Non-pigmented ciliary epithelial cell (primary cell): ENCODE measurements around the gene MINDY4.

ENCODE experiments used
- DNase-seq: peaks from one replicate; pipeline ENCODE4 v3.0.0-alpha.2; 2010; ENCODE audit warnings: low read depth

Gene MINDY4

DNA sequence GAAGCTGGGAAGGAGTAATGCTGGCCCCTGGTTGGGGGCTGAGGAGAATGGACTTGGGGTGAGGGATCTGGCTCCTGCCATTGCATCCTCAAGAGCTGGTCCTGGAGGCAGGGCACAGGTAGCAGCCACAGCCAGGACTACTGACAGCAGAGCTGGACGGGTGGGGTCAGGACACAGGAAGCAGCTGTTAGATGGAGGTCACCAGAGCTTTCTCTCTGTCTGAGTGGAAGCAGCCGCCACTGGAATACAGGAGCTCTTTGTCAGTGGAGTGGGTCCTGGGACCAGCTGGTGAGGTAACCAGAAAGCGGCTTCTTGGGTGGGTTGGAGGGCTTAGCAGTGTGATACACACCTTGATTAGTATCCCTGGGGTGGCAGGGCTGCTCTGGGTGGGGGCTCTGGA is 82.4 kb downstream of the MINDY4 start:
- no peak for DNase-seq

DNA sequence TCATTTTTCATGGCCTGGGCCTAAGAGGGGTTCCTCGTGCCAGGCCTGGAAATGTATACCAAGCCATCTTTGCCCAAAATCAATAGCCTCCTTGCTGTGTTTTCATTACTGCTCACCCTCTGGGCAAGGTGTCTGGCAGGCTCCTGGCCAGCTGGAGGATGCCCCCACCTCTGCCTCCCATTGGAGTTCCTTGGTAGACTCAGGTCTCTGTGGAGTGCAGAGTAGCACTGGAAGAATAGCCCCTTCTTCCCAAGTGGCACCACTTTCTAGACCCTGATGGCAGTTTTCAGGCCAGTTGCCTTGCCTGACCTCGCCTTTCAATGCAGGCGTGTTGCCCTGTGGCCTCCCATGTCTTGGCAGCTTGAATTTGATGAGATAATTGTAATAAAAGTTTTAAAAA is 84.7 kb downstream of the MINDY4 start:
- no peak for DNase-seq

DNA sequence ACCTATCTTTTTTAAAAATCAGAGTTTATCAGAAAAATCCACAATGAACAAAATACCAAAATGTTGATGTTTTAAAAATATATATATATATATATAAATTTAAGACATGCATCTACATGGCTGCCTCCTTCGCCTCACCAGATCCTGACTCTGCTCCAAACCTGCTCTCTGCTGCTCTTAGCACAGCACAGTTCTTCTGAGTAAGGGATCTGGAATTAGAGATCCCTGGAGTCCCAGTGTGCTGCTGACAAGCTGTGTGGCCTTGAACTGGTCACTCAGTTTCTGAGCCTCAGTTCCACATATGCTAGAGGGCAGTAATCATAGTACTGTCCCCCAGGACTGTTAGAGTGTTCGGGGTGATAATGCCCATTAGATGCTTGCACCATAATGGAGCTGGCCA is 87.4 kb downstream of the MINDY4 start:
- no peak for DNase-seq

DNA sequence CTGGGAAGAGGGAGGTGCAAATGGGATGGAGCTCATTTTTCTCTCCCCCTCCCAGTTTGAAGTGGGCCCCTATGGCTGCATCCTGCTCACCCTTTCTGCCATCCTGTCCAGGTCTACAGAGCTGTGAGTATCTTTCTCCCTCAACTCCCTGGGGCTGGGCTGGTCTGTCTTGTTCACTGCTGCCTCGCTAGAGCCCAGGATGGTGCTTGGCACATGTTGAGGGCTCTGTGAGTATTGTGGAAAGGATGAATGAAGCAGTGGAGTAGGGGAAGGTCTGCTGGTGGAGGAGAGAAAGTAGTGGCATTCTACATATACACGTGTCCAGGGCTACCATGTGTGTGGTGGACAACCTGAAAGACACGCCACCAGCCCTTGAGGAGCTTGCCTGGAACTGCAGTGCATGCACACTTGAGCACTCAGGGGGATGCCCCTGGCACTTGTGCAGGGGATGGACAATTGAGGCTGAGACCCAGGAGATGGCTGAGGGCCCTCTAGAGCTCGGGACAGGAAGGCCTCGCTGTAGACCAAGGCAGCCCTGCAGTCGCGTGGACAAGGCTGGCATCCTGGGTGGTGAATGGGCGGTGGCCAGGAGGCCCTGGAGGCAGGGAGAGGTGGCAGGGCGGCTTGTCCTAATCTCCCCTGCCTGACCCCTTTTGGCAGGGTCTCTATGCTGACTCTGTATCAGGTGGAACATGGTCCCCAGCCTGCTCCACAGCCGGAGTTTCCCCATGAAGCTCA is 88.2 kb downstream of the MINDY4 start:
- DNase-seq: no peak

GRCh38 chr7:30859940-30860496 is 88.8 kb downstream of the MINDY4 start:
- no peak for DNase-seq

- DNase-seq: no peak
Observed at GRCh38 chr7:30861612-30862011, 90.4 kb downstream of the MINDY4 start.

GRCh38 chr7:30862995-30863705 is 91.9 kb downstream of the MINDY4 start:
- no peak for DNase-seq

DNA sequence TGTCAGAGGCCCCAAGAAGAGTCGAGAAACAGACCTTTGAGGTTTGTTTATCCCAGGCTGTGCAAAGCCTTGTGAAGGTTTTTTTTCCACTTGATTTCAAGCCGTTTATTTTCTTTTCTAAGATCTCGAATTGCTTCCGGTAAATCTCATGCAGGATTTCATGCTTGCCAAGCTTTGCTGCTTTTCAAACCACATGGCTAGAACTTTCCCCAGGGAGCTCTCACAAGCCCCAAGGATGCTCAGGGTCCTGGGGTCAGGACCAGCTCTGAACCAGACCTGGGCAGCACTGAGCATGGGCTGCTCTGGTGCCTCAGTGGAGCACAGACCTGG is 92.5 kb downstream of the MINDY4 start:
- no peak for DNase-seq

DNA sequence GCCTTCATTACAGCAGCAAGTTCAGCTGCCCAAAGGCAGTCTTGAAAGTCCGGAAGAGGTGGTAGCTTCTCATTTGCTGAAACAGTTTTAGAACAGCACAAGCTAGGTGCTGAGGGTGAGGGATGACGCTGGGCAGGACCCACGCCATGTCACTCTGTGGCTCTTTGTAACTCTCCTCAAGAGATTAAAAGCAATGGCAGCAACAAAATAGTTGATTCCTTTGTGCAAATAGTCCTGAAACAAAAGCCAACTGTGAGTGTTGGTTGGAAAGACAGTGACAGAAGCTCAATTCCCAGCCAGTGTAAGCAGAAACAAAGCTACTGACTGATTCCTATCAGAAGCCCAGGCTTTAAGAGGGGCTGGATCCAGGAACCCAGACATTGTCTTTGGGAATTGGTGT is 92.9 kb downstream of the MINDY4 start:
- DNase-seq: no peak

- DNase-seq: no peak
Observed at GRCh38 chr7:30865076-30865475, 93.9 kb downstream of the MINDY4 start.

DNA sequence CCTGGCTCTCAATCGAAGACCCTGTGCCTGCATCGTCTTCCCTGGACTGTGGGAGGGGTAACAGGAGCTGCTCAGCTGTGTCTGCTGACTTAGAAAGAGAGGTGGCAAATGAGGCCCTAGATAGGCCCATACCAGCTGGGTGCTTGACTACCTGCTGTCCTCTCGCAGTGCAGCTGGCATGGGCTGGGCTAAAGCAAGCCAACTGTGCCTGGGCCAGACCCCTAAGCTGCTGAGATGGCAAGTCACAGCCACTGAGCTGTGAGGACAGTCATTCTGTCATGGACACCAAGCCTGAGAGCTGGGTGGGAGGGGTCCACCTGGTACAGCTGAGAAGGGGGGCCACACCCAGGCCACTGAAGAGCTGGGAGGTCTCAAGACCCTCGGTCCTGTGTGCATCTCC is 94.6 kb downstream of the MINDY4 start:
- no peak for DNase-seq

DNA sequence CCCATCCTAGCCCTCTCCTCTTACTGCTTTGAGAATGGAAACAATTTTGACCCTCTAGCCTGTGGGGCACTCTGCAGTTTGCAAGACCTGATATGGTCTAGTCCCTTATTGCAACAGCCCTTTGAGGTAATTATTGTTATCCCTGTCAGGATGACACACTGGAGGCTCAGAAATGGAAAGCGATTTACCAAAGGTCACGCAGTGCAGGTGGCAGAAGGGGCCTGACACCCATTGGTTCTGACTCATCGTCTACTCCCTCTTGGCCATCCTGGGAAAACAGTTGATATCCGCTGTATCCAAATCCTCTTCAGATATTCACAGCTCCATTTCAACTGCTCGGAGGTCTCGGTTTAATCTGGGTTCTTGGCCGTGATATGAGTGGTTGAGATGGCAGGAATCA is 95.7 kb downstream of the MINDY4 start:
- DNase-seq: no peak

- no peak for DNase-seq
Observed at GRCh38 chr7:30867483-30867882, 96.3 kb downstream of the MINDY4 start.

- no peak for DNase-seq
Observed at GRCh38 chr7:30869794-30870611, 98.8 kb downstream of the MINDY4 start.

- no peak for DNase-seq
Observed at GRCh38 chr7:30870821-30871518, 99.8 kb downstream of the MINDY4 start.

GRCh38 chr7:30871655-30872054 is 100.4 kb downstream of the MINDY4 start:
- no peak for DNase-seq

- no peak for DNase-seq
Observed at GRCh38 chr7:30873207-30873606, 102.0 kb downstream of the MINDY4 start.

DNA sequence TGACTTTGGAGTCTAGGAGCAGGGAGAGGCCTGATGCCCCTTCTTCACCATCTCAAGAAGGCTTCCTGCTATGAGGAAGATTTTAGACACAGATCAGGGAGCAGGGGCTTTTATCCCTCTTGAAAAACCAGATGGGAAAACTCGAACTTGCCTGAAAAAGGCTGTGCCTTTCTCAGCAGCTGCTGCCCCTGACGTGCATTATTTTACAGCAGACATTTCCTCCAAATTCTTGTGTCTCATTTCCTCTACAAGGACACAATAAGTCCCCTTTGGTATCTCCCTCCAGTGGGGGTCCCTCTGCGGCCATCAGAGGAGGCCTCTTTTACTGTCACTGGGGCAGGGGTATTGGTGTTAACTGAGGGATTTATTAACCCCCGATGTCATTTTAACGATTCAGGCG is 102.4 kb downstream of the MINDY4 start:
- no peak for DNase-seq

GRCh38 chr7:30874656-30875302 is 103.6 kb downstream of the MINDY4 start:
- DNase-seq: no peak

DNA sequence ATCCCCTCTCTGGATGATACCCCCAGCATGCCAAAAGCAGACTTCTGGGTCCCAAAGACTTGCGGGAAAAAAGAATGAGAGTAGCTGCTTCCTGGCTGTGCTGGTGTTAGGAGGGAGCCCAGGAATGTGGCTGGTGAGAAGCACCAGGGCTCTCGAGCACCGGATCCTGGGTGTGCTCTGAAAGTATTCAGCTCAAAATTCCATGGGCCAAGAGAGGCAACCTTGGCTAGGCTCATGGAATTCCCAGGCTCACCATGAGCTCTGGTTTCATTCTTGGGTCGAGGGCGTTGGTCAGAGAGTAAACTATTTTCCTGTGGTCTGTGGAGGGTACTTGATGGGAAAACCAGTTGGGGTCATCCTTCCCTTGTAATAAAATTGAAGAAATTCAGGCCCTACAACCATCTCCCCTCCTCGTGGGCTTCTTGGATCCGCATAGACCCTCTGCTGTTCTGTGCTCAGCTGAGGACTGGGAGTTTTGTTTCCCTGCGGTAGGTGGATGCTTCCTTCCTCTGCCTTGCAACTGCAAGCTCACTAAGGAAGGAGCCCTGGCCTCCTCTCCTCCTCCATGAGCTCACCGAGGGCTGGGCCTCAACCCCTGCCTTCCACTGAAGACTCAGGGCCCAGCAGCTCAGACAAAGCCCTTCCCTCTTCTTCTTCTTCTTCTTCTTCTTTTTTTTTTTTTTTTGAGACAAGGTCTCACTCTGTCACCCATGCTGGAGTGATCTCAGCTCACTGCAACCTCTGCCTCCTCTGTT is 106.0 kb downstream of the MINDY4 start:
- DNase-seq: no peak

DNA sequence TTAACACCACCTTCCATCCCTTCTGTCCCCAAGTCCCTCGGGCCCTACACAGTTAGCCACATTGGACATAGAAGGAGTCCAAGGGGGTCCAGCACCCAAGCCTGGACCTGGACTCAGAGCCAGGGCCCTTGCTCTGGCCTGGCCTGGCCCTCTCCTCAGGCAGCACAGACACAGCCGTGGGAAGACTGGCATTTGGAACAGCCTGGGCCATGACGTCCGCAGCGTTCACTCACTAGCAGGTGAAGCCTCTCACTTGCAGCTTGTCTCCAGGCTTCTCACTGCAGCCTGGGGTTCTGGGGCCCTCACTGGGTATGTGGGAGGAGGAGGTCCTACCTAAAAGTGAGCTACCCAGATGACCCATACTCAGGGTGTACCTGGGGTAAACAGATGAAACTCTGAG is 106.8 kb downstream of the MINDY4 start:
- no peak for DNase-seq
